Memory B cell (primary cell): ENCODE data around the gene TMEM167B.
"Not testable (repeated sequence)": the region's sequence is repeated elsewhere in the genome, so short reads cannot be mapped to it uniquely, and the experiment has no call there.

ENCODE experiments used
- ATAC-seq: fragments of 150-1000 bp; cut with Tn5 transposase; 2 replicates; pipeline ENCODE4 v1.10.0; 2021; ENCODE audit warnings: low read depth, mild to moderate bottlenecking, moderate library complexity
- DNase-seq, 2 donors: peaks; one replicate each; pipeline ENCODE4 v3.0.0; 2022; ENCODE audit warnings: low spot score in 2 of 2
- H3K27ac Mint-ChIP-seq: one replicate; pipeline ENCODE4 v1.8.0; 2022; ENCODE audit warnings: mild to moderate bottlenecking, moderate library complexity, mixed read lengths
- H3K27me3 Mint-ChIP-seq: one replicate; pipeline ENCODE4 v1.8.0; 2022; ENCODE audit warnings: mixed read lengths
- H3K36me3 Mint-ChIP-seq: one replicate; pipeline ENCODE4 v1.8.0; 2022; ENCODE audit warnings: mild to moderate bottlenecking, mixed read lengths
- H3K4me1 Mint-ChIP-seq: one replicate; pipeline ENCODE4 v1.8.0; 2022; ENCODE audit warnings: mixed read lengths
- H3K4me3 Mint-ChIP-seq: one replicate; pipeline ENCODE4 v1.8.0; 2022; ENCODE audit warnings: mild to moderate bottlenecking, moderate library complexity, mixed read lengths
- H3K9me3 Mint-ChIP-seq: one replicate; pipeline ENCODE4 v1.8.0; 2022; ENCODE audit warnings: mixed read lengths

The TMEM167B gene

DNA sequence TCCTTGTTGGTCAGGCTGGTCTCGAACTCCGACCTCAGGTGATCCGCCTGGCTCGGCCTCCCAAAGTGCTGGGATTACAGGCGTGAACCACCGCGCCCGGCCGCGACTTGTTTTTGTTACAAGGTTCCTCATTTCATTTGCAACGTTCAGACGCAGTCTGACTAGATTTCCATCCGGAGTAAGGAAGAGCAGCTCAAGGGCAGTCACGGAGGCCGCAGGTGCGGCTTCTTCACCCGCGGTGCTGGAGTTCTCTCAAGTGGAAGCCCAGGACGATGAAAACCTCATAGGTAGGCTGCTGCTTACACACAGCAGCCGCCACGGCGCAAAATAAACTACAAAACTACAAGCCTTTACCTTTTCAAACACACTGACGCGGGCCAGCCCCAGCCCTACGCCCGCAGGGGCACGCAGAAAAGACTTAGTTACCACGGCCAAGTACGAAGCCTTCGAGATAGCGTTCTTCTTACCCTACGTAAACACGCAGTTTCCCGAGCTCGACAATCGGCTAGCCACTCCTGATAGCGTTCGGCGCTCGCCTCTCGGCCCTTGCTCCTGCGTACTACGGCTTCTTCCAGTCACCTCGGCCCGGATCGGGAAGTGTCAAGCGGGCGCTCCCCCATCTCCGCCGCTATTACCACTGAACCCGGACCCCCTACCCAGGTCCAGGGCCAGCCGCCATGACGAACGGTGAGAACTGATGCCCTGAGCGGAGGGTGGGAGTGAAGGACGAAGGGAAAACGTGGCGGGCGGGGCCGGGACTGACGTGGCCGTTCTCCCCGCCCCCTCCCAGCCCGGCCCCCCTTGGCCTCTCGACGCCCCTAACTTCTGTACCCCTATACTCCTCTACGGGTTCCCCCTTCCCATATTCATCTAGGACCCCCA lies at the start of gene TMEM167B:
Gene TMEM167B, plus strand, starts transcription at position 569 of the 882 bp plus-strand sequence. Its CDS starts 109 bp downstream, at position 678.
- peak within 1 kb of the TSS; percentile 99 for H3K4me3 Mint-ChIP-seq
- H3K27me3 Mint-ChIP-seq: no peaks in the 10 kb centered on the region
- H3K36me3 Mint-ChIP-seq: peaks cover 6% of the 10 kb centered on the region
- H3K4me1 Mint-ChIP-seq: peaks cover 19% of the 10 kb centered on the region
- H3K27ac Mint-ChIP-seq: peak within 1 kb of the TSS; percentile 99
- H3K9me3 Mint-ChIP-seq: no peaks in the 10 kb centered on the region
- DNase-seq (peak; percentile 82 to 86), ATAC-seq (peak; percentile 82)

DNA sequence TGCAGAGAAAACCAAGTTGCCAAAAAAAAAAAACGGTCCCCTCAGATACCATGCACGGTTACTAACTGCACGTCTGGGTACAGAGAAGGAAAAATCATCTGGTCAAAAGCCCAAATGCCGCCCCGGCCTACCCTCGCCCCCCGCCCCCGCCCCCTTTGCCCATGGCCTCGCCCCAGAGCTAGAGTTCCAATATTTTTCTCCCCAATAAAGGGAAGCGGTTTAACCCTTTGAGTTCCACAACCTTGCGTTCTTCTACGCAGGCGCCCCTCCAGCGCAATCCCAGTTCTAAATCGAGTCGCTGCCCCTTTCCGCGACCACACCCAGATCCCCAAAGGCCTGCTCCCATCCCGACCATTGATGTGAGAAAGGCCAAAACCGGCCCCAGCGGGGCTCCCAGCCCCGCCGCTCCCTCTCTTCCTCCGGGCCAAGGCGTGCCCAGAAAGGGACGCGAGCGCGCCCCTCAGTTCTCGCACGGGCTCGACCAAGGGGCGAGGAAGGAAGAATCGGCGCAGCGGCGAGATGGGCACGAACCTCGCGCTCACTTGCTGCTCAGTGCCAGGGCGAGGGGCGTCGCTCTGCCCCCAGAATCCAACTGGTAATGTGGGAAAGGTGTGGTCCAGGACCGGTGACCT lies 49.5 kb upstream of the TMEM167B start:
- peak overlapping the region; percentile 96 for H3K4me3 Mint-ChIP-seq
- DNase-seq (peak in 1 of 2 donors; percentile 21), ATAC-seq (peak; percentile 3)
- no peaks in the 10 kb centered on the region for H3K9me3 Mint-ChIP-seq
- peaks cover 16% of the 10 kb centered on the region for H3K4me1 Mint-ChIP-seq
- no peaks in the 10 kb centered on the region for H3K36me3 Mint-ChIP-seq
- peak overlapping the region; percentile 90 for H3K27ac Mint-ChIP-seq
- H3K27me3 Mint-ChIP-seq: no peaks in the 10 kb centered on the region

DNA sequence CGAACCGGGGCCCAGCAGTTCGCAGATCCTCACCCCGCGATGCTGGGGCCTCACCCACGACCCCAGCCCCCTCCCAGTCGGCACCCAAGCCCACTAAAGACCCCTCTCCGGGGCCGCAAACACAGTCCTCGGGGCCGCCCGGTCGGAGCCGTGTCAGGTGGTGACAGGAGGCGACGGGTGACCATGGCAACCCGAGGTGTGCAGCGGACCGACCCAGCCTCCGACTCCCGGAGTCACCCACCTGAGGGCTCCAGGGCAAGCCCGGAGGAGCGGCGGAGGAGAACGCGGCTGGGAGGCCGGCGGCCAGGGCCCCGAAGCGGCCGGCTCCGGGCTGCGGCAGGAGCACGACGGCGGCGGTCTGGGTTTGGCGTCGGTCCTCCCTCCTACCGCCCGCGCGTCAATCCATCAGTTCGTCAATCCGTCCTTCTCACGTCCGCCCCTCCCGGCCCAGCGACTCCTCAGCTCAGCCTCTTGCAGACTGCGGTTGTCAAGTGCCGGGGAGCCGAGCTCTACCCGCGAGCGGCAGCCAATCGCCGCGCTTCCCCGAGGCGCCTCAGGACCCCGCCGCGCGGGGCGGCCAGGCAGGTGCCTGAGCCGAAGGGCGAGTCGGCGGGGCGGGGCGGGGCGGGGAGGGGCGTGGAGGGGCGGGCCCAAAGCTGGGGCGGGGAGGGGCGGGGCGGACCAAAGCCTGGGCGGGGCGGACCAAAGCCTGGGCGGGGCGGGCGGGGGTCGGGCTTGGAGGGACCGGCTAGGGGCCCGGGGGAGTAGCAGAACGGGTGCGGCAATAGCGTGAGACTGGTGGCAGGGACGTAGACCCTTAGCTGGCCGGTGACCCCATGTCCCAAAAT lies 48.7 kb upstream of the TMEM167B start, which contains the start of gene WDR47:
Gene WDR47, minus strand, starts transcription at position 482 of the 848 bp plus-strand sequence. CDS start 18,590 bp downstream, outside the sequence.
- H3K27ac Mint-ChIP-seq: peak within 1 kb of the TSS; percentile 90
- peak; percentile 95 for ATAC-seq
- peak within 1 kb of the TSS; percentile 96 for H3K4me3 Mint-ChIP-seq
- no peaks in the 10 kb centered on the region for H3K36me3 Mint-ChIP-seq
- no peaks in the 10 kb centered on the region for H3K27me3 Mint-ChIP-seq
- peaks cover 16% of the 10 kb centered on the region for H3K4me1 Mint-ChIP-seq
- DNase-seq: peak; percentile 93 to 95
- no peaks in the 10 kb centered on the region for H3K9me3 Mint-ChIP-seq

GRCh38 chr1:109045595-109045994 lies 45.0 kb upstream of the TMEM167B start:
- Mint-ChIP-seq H3K27me3 (no peaks in the 10 kb centered on the region), H3K36me3 (no peaks in the 10 kb centered on the region), H3K4me1 (peaks cover 9% of the 10 kb centered on the region), H3K27ac (no peak overlapping the region), H3K4me3 (no peak overlapping the region), H3K9me3 (no peaks in the 10 kb centered on the region)
- DNase-seq: no peak
- ATAC-seq: no peak

- no peak for ATAC-seq
- Mint-ChIP-seq H3K4me3 (no peak overlapping the region), H3K9me3 (no peaks in the 10 kb centered on the region), H3K27me3 (no peaks in the 10 kb centered on the region), H3K27ac (no peak overlapping the region), H3K4me1 (peaks cover 6% of the 10 kb centered on the region), H3K36me3 (no peaks in the 10 kb centered on the region)
- DNase-seq: no peak
Measured at GRCh38 chr1:109046671-109047070, 43.9 kb upstream of the TMEM167B start.

- Mint-ChIP-seq H3K27me3 (no peaks in the 10 kb centered on the region), H3K36me3 (no peaks in the 10 kb centered on the region), H3K27ac (no peak overlapping the region), H3K4me3 (no peak overlapping the region), H3K9me3 (no peaks in the 10 kb centered on the region), H3K4me1 (peaks cover 3% of the 10 kb centered on the region)
- DNase-seq (no peak), ATAC-seq (no peak)
Measured at GRCh38 chr1:109047339-109047738, 43.2 kb upstream of the TMEM167B start.

- no peaks in the 10 kb centered on the region for H3K36me3 Mint-ChIP-seq
- no peak for ATAC-seq
- no peaks in the 10 kb centered on the region for H3K27me3 Mint-ChIP-seq
- no peak for DNase-seq
- no peak overlapping the region for H3K27ac Mint-ChIP-seq
- H3K4me3 Mint-ChIP-seq: no peak overlapping the region
- H3K9me3 Mint-ChIP-seq: no peaks in the 10 kb centered on the region
- no peaks in the 10 kb centered on the region for H3K4me1 Mint-ChIP-seq
Measured at GRCh38 chr1:109048335-109048734, 42.2 kb upstream of the TMEM167B start.

DNA sequence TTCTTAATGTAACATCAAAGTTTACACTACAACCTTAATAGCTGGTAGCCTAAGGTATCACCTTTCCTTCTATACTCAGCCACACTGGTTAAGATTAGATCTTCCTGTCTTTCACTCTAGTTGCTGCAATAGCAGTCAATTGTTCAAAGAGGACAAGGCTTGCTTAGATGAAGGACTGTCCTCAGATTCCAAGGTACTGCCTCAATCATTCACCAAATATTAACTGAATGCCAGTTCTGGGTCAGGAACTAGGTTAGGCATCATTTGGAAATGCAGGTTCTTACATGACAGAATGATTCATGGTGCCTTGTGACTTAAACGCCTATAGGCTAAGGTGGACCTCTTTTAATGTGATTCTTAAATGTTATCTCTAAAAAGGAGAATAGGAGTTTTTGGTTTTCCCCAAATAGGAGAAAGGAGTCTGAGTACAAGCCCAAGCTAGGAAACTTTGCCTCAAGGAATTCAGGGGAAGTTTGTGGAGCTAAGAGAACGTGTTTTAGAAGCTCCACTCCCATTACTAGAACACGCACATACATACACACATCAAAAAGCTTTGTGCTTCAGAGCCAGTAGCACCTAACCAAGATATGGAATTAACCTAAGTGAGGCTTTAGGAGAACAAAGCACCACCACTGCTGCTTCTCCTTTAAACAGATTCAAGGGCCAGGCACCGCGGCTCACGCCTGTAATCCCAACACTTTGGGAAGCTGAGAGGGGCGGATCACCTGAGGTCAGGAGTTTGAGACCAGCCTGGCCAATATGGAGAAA lies 40.2 kb upstream of the TMEM167B start:
- no peaks in the 10 kb centered on the region for H3K9me3 Mint-ChIP-seq
- H3K36me3 Mint-ChIP-seq: no peaks in the 10 kb centered on the region
- H3K4me3 Mint-ChIP-seq: no peak overlapping the region
- no peak overlapping the region for H3K27ac Mint-ChIP-seq
- H3K27me3 Mint-ChIP-seq: no peaks in the 10 kb centered on the region
- ATAC-seq (no peak), DNase-seq (no peak)
- H3K4me1 Mint-ChIP-seq: no peaks in the 10 kb centered on the region

DNA sequence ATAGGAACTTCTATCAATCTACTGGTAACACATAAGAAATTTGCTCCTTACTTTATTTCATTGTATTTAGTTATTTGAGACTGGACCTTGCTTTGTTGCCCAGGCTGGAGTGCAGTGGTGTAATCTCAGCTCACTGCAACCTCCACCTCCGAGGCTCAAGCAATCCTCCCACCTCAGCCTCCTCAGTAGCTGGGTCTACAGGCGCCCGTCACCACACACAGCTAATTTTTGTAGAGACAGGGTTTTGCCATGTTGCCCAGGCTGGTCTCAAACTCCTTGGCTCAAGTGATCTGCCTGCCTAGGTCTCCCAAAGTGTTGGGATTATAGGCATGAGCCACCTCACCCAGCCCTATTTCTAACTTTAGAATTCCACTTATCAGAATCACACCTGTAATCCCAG lies 38.4 kb upstream of the TMEM167B start:
- not testable (repeated sequence) for ATAC-seq, H3K36me3 Mint-ChIP-seq, H3K9me3 Mint-ChIP-seq, H3K4me3 Mint-ChIP-seq, H3K4me1 Mint-ChIP-seq, H3K27ac Mint-ChIP-seq, DNase-seq, H3K27me3 Mint-ChIP-seq

- ATAC-seq: no peak
- no peaks in the 10 kb centered on the region for H3K9me3 Mint-ChIP-seq
Measured at GRCh38 chr1:109056064-109056463, 34.5 kb upstream of the TMEM167B start.

DNA sequence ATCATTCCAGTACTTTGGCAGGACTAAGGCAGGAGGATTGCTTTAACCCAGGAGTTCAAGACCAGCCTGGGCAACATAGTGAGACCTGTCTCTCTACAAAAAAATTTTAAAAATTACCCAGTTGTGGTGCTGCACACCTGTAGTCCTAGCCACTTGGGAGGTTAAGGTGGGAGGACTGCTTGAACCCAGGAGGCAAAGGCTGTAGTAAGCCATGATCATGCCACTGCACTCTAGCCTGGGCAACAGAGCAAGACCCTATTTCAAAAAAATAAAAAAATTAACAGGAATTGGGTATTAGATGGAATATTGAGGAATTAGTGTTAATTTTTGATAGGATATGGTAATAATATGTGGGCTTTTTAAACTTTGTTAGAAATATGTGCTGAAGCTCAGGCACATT lies 31.5 kb upstream of the TMEM167B start:
- Mint-ChIP-seq H3K9me3 (no peaks in the 10 kb centered on the region), H3K4me1 (no peaks in the 10 kb centered on the region), H3K36me3 (no peaks in the 10 kb centered on the region), H3K4me3 (no peak overlapping the region), H3K27me3 (peaks cover 2% of the 10 kb centered on the region), H3K27ac (no peak overlapping the region)
- ATAC-seq (no peak), DNase-seq (no peak)

More at GRCh38 chr1:109056064-109056463, 34.5 kb upstream of the TMEM167B start:
- Mint-ChIP-seq H3K4me1 (no peaks in the 10 kb centered on the region), H3K36me3 (no peaks in the 10 kb centered on the region), H3K4me3 (no peak overlapping the region), H3K27ac (no peak overlapping the region), H3K27me3 (peaks cover 2% of the 10 kb centered on the region)
- no peak for DNase-seq

- Mint-ChIP-seq H3K27me3 (peaks cover 2% of the 10 kb centered on the region), H3K4me1 (no peaks in the 10 kb centered on the region), H3K4me3 (no peak overlapping the region), H3K9me3 (no peaks in the 10 kb centered on the region), H3K27ac (no peak overlapping the region), H3K36me3 (peaks cover 6% of the 10 kb centered on the region)
- ATAC-seq (no peak), DNase-seq (no peak)
Measured at GRCh38 chr1:109060707-109061106, 29.9 kb upstream of the TMEM167B start.

DNA sequence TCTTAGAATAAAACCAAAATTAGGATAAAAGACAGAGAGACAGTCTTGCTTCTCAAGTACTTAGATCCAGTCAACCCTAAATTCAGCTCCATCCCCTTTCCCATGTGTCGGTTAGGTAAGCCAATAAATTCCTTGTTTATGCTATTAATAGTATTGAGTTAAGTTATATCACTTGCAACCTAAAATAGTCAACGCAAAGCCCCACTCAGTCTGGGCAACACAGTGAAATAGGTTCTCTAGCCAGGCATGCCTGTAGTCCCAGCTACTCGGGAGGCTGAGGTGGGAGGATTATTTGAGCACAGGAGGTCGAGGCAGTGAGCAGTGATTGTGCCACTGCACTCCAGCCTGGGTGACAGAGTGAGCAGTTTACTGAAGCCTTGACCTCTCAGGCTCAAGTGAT lies 29.4 kb upstream of the TMEM167B start:
- no peak for ATAC-seq
- H3K9me3 Mint-ChIP-seq: no peaks in the 10 kb centered on the region
- peaks cover 6% of the 10 kb centered on the region for H3K36me3 Mint-ChIP-seq
- no peak for DNase-seq
- H3K4me1 Mint-ChIP-seq: no peaks in the 10 kb centered on the region
- H3K4me3 Mint-ChIP-seq: no peak overlapping the region
- H3K27ac Mint-ChIP-seq: no peak overlapping the region
- peaks cover 2% of the 10 kb centered on the region for H3K27me3 Mint-ChIP-seq
